ENCODE measurements around the gene FAF1. TPM values are rescaled to one million over a fixed set of nuclear protein-coding genes. Genes with fewer than 3 reads are reported as not detected.

The FAF1 gene
- total RNA-seq, 1 experiment from 2014 or later = 14.7 TPM

GRCh38 chr1:50492142-50492541, 467.9 kb downstream of the FAF1 start:
- intact Hi-C loops (cut with micrococcal nuclease) = no loop called here
- Histone ChIP-seq H3K4me2 (ENCODE audit: low read length) (no peak overlapping the region), H3K27me3 (ENCODE audit: low read length) (no peaks in the 10 kb centered on the region), H3K9me3 (ENCODE audit: low read length) (no peaks in the 10 kb centered on the region), H2AFZ (ENCODE audit: low read length) (no peak overlapping the region), H3F3A (ENCODE audit: low read length, unreplicated experiment) (no peaks in the 10 kb centered on the region), H3K9me2 (replicated peaks; ENCODE audit: low read length) (no peaks in the 10 kb centered on the region), H3K27ac (ENCODE audit: low read length) (no peak overlapping the region), H3K4me3 (ENCODE audit: low read length) (no peak overlapping the region), H4K20me1 (ENCODE audit: low read length) (no peaks in the 10 kb centered on the region), H3K9ac (ENCODE audit: low read length) (no peak overlapping the region), H3K36me3 (ENCODE audit: low read depth, low read length) (no peaks in the 10 kb centered on the region), H3K79me2 (ENCODE audit: low read length) (no peaks in the 10 kb centered on the region), H3K4me1 (ENCODE audit: insufficient read depth, low read length) (no peaks in the 10 kb centered on the region)
- no peak for TF ChIP-seq EZH2phosphoT487 (IDR thresholded peaks at IDR 0.05; ENCODE audit: borderline replicate concordance, low read length)
- TF ChIP-seq EZH2 (IDR thresholded peaks at IDR 0.05; ENCODE audit: low read length, unreplicated experiment) = no peak
- no peak for TF ChIP-seq CTCF (conservative IDR thresholded peaks at IDR 0.05; ENCODE audit: low read depth, low read length)
- DNase-seq = no peak
- no TSS peak for BruUV-seq (replicated peaks)
- CTCF ChIA-PET = no interaction called here
- no peak for ATAC-seq
- POLR2A ChIA-PET (ENCODE audit: unreplicated experiment) = no interaction called here

DNA sequence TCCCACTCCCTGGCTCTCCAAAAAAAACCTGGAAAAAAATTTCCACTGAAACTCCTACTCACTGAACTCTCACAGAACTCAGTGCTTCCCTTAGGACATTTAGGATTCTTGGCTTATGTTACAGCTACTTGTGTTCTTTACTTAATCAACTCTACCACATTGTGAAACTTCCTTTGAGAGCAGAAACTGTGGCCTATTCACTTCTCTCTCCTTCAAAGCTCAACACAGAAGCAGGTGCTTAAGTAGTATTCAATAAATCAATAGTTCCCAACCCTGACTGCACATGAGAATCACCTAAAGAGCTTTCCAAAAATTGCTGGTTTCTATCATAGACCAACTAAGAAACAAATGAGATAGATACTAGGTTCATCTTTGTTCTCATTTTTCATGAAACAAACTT, 468.9 kb downstream of the FAF1 start:
- no TSS peak for BruUV-seq (replicated peaks)
- Histone ChIP-seq H3K9me2 (replicated peaks; ENCODE audit: low read length) (no peaks in the 10 kb centered on the region), H3K9ac (ENCODE audit: low read length) (no peak overlapping the region), H3K27me3 (ENCODE audit: low read length) (no peaks in the 10 kb centered on the region), H3K4me1 (ENCODE audit: insufficient read depth, low read length) (no peaks in the 10 kb centered on the region), H3K27ac (ENCODE audit: low read length) (no peak overlapping the region), H2AFZ (ENCODE audit: low read length) (no peak overlapping the region), H3F3A (ENCODE audit: low read length, unreplicated experiment) (no peaks in the 10 kb centered on the region), H3K4me3 (ENCODE audit: low read length) (no peak overlapping the region), H3K4me2 (ENCODE audit: low read length) (no peak overlapping the region), H3K36me3 (ENCODE audit: low read depth, low read length) (no peaks in the 10 kb centered on the region), H3K9me3 (ENCODE audit: low read length) (no peaks in the 10 kb centered on the region), H4K20me1 (ENCODE audit: low read length) (no peaks in the 10 kb centered on the region), H3K79me2 (ENCODE audit: low read length) (no peaks in the 10 kb centered on the region)
- ChIA-PET POLR2A (ENCODE audit: unreplicated experiment) (no interaction called here), CTCF (no interaction called here)
- ATAC-seq = no peak
- intact Hi-C loops (cut with micrococcal nuclease) = no loop called here
- no peak for DNase-seq
- TF ChIP-seq EZH2phosphoT487 (IDR thresholded peaks at IDR 0.05; ENCODE audit: borderline replicate concordance, low read length) (no peak), CTCF (conservative IDR thresholded peaks at IDR 0.05; ENCODE audit: low read depth, low read length) (no peak)

DNA sequence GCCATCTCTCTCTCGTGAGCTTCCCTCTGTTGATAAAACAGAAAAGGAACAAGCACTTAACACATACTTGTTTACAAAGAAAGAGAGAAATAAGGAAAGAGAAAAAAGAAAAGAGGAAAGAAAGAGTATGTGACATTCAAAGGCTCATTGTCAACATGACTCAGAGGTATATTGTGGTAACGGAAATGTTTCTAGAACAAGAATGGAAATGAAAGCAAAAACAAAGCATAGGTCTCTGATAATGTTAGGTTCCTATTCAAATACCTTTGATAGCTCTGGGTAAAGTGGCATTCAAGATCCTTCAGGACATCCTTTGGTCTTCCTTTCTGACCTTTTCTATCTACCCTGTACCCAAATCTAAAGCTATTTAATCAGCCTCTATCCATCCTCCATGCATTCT, 469.4 kb downstream of the FAF1 start:
- Histone ChIP-seq H2AFZ (ENCODE audit: low read length) (no peak overlapping the region), H3K4me1 (ENCODE audit: insufficient read depth, low read length) (no peaks in the 10 kb centered on the region), H3K4me2 (ENCODE audit: low read length) (no peak overlapping the region), H3K9ac (ENCODE audit: low read length) (no peak overlapping the region), H3K4me3 (ENCODE audit: low read length) (no peak overlapping the region), H3K9me3 (ENCODE audit: low read length) (no peaks in the 10 kb centered on the region), H3K27ac (ENCODE audit: low read length) (no peak overlapping the region), H3K9me2 (replicated peaks; ENCODE audit: low read length) (no peaks in the 10 kb centered on the region), H3K79me2 (ENCODE audit: low read length) (no peaks in the 10 kb centered on the region), H3K36me3 (ENCODE audit: low read depth, low read length) (no peaks in the 10 kb centered on the region), H3K27me3 (ENCODE audit: low read length) (no peaks in the 10 kb centered on the region), H4K20me1 (ENCODE audit: low read length) (no peaks in the 10 kb centered on the region), H3F3A (ENCODE audit: low read length, unreplicated experiment) (no peaks in the 10 kb centered on the region)
- DNase-seq (no peak), ATAC-seq (no peak)
- no peak for TF ChIP-seq EZH2phosphoT487 (IDR thresholded peaks at IDR 0.05; ENCODE audit: borderline replicate concordance, low read length)
- intact Hi-C loops (cut with micrococcal nuclease) = no loop called here
- ChIA-PET CTCF (no interaction called here), POLR2A (ENCODE audit: unreplicated experiment) (no interaction called here)
- no TSS peak for BruUV-seq (replicated peaks)

Measured in PC-3 (cell line).